Tibial nerve (tissue), 4 donors: ENCODE data around the gene OBSCN. TPM values are rescaled to one million over a fixed set of nuclear protein-coding genes. Genes with fewer than 3 reads are reported as not detected.

Source experiments
- DNase-seq, 2 donors: peaks; one replicate each; pipeline ENCODE4 v3.0.0-alpha.2; 2019; ENCODE audit warnings: low spot score in 2 of 2
- H3K27ac ChIP-seq, 4 donors: fragments of 200-600 bp; sonication (generic) in 3 of 4; one replicate each; pipeline ENCODE4 v1.5.1; 2017 to 2019; ENCODE audit warnings: mild to moderate bottlenecking in 1 of 4
- H3K27me3 ChIP-seq, 2 donors: fragments of 200-600 bp; sonication (generic) in 1 of 2; one replicate each; pipeline versions ENCODE4 v1.5.1 to v1.6.0; 2017 to 2019
- H3K36me3 ChIP-seq, 3 donors: fragments of 200-600 bp; sonication (generic); one replicate each; pipeline ENCODE4 v1.5.1; 2018 to 2019
- H3K4me1 ChIP-seq, 4 donors: fragments of 200-600 bp; sonication (generic) in 3 of 4; one replicate each; pipeline ENCODE4 v1.5.1; 2017 to 2019
- H3K4me3 ChIP-seq, 4 donors: fragments of 200-600 bp; sonication (generic) in 3 of 4; one replicate each; pipeline ENCODE4 v1.5.1; 2017 to 2019; ENCODE audit warnings: mild to moderate bottlenecking in 1 of 4, moderate library complexity in 1 of 4
- H3K9me3 ChIP-seq, 4 donors: fragments of 200-600 bp; sonication (generic) in 3 of 4; one replicate each; pipeline ENCODE4 v1.5.1; 2017 to 2019
- EP300 ChIP-seq, 2 donors: sonication (generic); formaldehyde crosslinking; IDR thresholded peaks; one replicate each; pipeline ENCODE4 v1.6.1; 2017; ENCODE audit warnings: antibody characterized with exemption in 2 of 2, mild to moderate bottlenecking in 1 of 2
- POLR2A ChIP-seq, 2 donors: fragments of 450-650 bp; IDR thresholded peaks; one replicate each; pipeline ENCODE4 v1.6.1; 2017; ENCODE audit warnings: antibody characterized with exemption in 2 of 2, mild to moderate bottlenecking in 2 of 2, moderate library complexity in 2 of 2
- WGBS, 2 donors: methylation state at CpG; one replicate each; pipeline ENCODE4 v1.1.5; 2018; 5-methylcytosine and 5-hydroxymethylcytosine counted together
- total RNA-seq, 4 donors: library from RNA; depleted of rRNA; stranded (reverse); fragments of >200 nt; gene quantifications; one replicate each; pipeline ENCODE4 v1.1.0, GENCODE V29; 2016
- TF ChIP-seq, protein P1 (sequence below), 5 experiments: fragments of 200-600 bp in 3 of 5; fragments of 450-650 bp in 2 of 5; sonication (generic) in 3 of 5; IDR thresholded peaks; one replicate each; pipeline ENCODE4 v1.5.1; 2016 to 2019; ENCODE audit warnings: antibody characterized with exemption in 5 of 5, mild to moderate bottlenecking in 3 of 5, moderate library complexity in 2 of 5

The OBSCN gene
- total RNA-seq, 4 donors from 2014 or later, result 8.5 to 22.6 (median 19.0) TPM

DNA sequence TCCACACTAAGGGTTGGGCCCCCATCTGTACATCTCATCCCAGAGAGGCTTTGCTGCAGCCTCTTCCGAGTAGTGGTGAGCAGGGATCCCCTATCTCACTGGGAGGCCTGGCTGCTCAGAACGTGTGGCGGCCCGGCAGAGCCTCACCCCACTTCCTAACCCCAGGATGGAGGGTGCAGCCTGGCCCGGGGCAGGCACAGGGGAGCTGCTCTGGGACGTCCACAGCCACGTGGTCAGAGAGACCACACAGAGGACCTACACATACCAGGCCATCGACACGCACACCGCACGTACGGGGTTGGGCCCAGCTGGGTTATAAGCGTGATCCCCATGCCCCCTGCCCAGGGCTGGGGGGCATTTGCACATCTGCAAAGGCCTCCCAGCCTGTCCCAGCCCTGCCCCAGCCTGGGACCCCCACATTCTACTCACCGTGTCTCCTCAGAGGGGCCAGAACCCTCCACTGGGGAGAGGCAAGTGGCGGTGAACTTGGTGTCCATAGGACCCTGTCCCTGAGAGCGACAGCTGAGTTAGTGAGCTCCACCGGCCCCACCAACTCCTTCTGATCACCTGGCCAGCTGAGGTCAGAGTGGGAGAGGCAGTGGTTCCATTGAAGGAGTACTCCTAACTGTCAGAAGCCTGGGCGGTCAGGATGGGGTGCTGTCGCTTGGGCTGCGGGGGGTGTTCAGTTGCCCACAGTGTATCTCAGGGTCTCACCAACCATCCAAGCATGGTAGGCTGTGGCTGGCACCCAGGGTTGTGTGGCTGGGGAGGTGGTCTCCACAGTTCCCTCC lies 157.6 kb downstream of the OBSCN start:
- Histone ChIP-seq H3K4me3 (no peak overlapping the region), H3K27me3 (peaks cover 0 to 6% of the 10 kb centered on the region in 2 donors), H3K9me3 (no peaks in the 10 kb centered on the region), H3K27ac (no peak overlapping the region), H3K36me3 (no peaks in the 10 kb centered on the region), H3K4me1 (peaks cover 0 to 4% (median 0%) of the 10 kb centered on the region in 4 donors)
- no peak for DNase-seq
- 73 to 76% methylated on average over 14 to 16 of the region's 20 CpGs for WGBS, 2 donors
- TF ChIP-seq POLR2A (IDR thresholded peaks at IDR 0.05), result no peak
- no peak for TF ChIP-seq EP300 (IDR thresholded peaks at IDR 0.05)
- TF ChIP-seq, protein P1, sequence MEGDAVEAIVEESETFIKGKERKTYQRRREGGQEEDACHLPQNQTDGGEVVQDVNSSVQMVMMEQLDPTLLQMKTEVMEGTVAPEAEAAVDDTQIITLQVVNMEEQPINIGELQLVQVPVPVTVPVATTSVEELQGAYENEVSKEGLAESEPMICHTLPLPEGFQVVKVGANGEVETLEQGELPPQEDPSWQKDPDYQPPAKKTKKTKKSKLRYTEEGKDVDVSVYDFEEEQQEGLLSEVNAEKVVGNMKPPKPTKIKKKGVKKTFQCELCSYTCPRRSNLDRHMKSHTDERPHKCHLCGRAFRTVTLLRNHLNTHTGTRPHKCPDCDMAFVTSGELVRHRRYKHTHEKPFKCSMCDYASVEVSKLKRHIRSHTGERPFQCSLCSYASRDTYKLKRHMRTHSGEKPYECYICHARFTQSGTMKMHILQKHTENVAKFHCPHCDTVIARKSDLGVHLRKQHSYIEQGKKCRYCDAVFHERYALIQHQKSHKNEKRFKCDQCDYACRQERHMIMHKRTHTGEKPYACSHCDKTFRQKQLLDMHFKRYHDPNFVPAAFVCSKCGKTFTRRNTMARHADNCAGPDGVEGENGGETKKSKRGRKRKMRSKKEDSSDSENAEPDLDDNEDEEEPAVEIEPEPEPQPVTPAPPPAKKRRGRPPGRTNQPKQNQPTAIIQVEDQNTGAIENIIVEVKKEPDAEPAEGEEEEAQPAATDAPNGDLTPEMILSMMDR (IDR thresholded peaks at IDR 0.05), result no peak

DNA sequence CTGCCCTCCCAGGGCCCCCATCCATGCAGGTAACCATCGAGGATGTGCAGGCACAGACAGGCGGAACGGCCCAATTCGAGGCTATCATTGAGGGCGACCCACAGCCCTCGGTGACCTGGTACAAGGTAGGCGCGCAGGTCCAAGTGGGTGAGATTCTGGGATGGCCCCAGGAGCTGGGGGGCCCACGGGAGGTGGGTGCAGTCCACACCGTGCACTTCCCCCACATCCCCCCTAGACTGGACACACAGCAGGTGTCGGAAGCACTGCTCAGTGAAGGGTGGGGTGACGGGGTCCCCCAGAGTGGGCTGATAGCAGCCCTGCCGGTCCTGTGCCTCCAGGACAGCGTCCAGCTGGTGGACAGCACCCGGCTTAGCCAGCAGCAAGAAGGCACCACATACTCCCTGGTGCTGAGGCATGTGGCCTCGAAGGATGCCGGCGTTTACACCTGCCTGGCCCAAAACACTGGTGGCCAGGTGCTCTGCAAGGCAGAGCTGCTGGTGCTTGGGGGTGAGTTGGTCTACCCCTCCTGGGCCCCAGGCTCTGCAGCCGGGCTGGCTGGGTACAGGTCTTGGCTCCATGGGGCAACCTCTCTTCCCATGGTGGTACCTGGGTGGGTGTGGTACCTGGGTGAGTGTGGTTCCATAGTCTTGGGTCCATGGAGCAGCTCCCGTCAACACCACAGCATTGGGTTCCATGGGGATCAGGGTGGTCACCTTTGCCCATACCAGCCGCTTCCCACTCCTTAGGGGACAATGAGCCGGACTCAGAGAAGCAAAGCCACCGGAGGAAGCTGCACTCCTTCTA lies 158.4 kb downstream of the OBSCN start:
- 88 to 91% methylated on average over 21 to 23 of the region's 23 CpGs for WGBS, 2 donors
- Histone ChIP-seq H3K27me3 (peaks cover 0 to 6% of the 10 kb centered on the region in 2 donors), H3K9me3 (no peaks in the 10 kb centered on the region), H3K36me3 (no peaks in the 10 kb centered on the region), H3K4me3 (no peak overlapping the region), H3K4me1 (peaks cover 0 to 4% (median 0%) of the 10 kb centered on the region in 4 donors), H3K27ac (no peak overlapping the region)
- TF ChIP-seq, protein P1 (IDR thresholded peaks at IDR 0.05), result no peak
- TF ChIP-seq POLR2A (IDR thresholded peaks at IDR 0.05) (no peak), EP300 (IDR thresholded peaks at IDR 0.05) (no peak)
- DNase-seq, result no peak

DNA sequence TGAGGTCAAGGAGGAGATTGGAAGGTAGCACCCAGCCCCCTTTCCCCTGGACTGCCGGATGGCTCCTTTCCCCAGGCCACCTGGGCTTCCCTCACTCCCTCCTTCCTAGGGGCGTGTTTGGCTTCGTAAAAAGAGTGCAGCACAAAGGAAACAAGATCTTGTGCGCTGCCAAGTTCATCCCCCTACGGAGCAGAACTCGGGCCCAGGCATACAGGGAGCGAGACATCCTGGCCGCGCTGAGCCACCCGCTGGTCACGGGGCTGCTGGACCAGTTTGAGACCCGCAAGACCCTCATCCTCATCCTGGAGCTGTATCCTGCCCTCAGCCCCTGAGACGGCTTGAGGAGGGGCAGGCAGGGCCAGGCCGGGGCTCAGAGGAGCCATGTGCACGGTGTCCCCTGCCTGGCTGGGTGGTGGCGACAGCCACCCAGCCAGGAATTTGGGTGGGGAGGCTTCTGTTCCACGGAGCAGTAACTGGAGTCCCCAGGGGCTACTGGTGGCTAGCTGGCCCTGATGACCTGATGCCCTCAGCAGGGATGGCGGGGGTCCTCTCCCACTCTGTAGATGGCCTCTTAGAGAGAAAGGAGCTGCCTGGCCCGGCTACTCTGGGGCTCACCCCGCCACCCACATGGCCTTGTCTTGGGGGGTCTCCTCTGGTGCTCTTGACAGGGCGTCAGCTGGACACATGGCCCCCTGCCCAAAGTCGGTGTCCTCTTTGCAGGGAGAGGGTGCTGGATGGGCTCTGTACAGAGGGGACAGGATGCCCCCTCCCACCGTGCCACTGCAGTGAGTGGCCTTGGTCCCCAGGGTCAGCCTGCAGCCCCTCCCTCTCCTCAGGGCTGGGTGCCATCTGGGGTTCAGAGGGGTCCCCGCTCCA lies 159.3 kb downstream of the OBSCN start:
- no peak overlapping the region for H3K27ac ChIP-seq
- H3K4me3 ChIP-seq, result no peak overlapping the region
- peaks cover 0 to 4% (median 0%) of the 10 kb centered on the region in 4 donors for H3K4me1 ChIP-seq
- TF ChIP-seq, protein P1 (IDR thresholded peaks at IDR 0.05), result no peak
- TF ChIP-seq EP300 (IDR thresholded peaks at IDR 0.05), result no peak
- peaks cover 0 to 6% of the 10 kb centered on the region in 2 donors for H3K27me3 ChIP-seq
- DNase-seq, result no peak
- no peaks in the 10 kb centered on the region for H3K36me3 ChIP-seq
- WGBS, 2 donors, result 58 to 67% methylated on average over 20 to 22 of the region's 24 CpGs
- no peaks in the 10 kb centered on the region for H3K9me3 ChIP-seq

DNA sequence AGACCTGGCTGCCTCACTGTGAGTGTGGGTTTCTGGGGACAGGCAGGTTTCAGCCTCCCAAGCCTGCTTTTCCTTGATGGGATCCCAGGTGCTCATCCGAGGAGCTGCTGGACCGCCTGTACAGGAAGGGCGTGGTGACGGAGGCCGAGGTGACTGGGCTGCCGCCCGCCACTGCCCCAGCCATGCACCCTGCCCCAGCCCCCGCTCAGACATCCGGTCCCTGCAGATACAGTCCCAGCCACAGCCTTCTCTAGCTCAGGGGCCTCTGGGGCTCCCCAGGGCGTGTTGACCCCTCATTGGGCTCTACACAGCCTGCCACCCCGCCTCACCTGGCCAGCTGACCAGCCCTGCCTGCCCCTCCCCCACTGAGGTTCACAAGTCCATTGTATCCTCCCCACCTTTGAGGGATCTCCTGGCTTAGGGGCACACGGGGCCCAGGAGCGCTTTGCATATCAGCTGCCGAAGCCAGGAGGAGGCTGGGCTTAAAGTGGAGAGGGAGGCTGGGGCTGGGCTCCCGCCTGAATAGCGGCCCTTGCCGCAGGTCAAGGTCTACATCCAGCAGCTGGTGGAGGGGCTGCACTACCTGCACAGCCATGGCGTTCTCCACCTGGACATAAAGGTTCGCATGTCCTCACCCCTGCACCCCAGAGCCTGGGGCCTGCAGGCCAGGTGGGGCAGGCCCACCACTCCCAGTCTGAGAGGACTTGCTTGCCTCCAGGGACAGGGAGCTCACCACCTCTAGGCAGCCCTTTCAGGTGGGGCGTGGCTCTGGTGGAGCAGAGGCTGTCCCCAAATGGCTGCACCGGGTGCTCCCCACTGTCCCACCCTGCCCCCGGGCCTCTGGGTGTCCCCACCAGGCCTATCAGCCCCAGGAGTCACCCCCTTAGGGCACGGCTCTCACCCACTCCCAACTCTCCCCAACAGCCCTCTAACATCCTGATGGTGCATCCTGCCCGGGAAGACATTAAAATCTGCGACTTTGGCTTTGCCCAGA lies 160.3 kb downstream of the OBSCN start:
- Histone ChIP-seq H3K9me3 (no peaks in the 10 kb centered on the region), H3K36me3 (no peaks in the 10 kb centered on the region), H3K4me1 (peaks cover 0 to 5% (median 2%) of the 10 kb centered on the region in 4 donors), H3K27ac (no peak overlapping the region), H3K27me3 (peaks cover 0 to 6% of the 10 kb centered on the region in 2 donors), H3K4me3 (no peak overlapping the region)
- 66 to 67% methylated on average over 15 to 18 of the region's 25 CpGs for WGBS, 2 donors
- DNase-seq, result no peak
- TF ChIP-seq POLR2A (IDR thresholded peaks at IDR 0.05) (no peak), EP300 (IDR thresholded peaks at IDR 0.05) (no peak)
- TF ChIP-seq, protein P1 (IDR thresholded peaks at IDR 0.05), result no peak
